ENCODE results near the gene RALGDS. TPM values are rescaled to one million over a fixed set of nuclear protein-coding genes. Genes with fewer than 3 reads are reported as not detected.

Gene RALGDS
- total and polyA plus RNA-seq, 2 of the 4 experiments (the other 2 are of a cell fraction), result 13.1 to 36.9 TPM

GRCh38 chr9:133050142-133050541 is 70.9 kb downstream of the RALGDS start:
- Histone ChIP-seq H3K18ac (ENCODE audit: low read depth, low read length) (no peak overlapping the region), H3K36me3 (ENCODE audit: control insufficient read depth, insufficient read depth, low read length) (peaks cover 61% of the 10 kb centered on the region), H3K27ac (ENCODE audit: insufficient read depth, low read length) (no peak overlapping the region), H2BK120ac (ENCODE audit: low read depth, low read length) (no peak overlapping the region), H4K91ac (ENCODE audit: insufficient read depth, low read depth, low read length) (no peak overlapping the region), H4K20me1 (ENCODE audit: insufficient read depth, low read length) (peaks cover 8% of the 10 kb centered on the region), H3K23ac (ENCODE audit: low read depth, low read length) (no peak overlapping the region), H4K5ac (ENCODE audit: low read depth, low read length) (no peak overlapping the region), H2BK15ac (ENCODE audit: low read depth, low read length) (no peak overlapping the region), H3K4me1 (ENCODE audit: control insufficient read depth, insufficient read depth, low read length) (no peaks in the 10 kb centered on the region; the same call in 1 of the 2 replicates), H2BK5ac (ENCODE audit: low read depth, low read length, poor library complexity, severe bottlenecking) (no peak overlapping the region), H3K4ac (ENCODE audit: low read depth, low read length) (no peak overlapping the region), H3K27me3 (ENCODE audit: control insufficient read depth, insufficient read depth, low read length) (no peaks in the 10 kb centered on the region), H3K4me3 (ENCODE audit: insufficient read depth, low read depth, low read length) (no peak overlapping the region), H3K14ac (replicated peaks; ENCODE audit: low read depth, low read length) (no peak overlapping the region), H2BK20ac (ENCODE audit: low read depth, low read length) (no peak overlapping the region), H4K8ac (ENCODE audit: low read depth in 2 of 2, low read length in 2 of 2) (no peak overlapping the region), H3K9ac (ENCODE audit: low read depth, low read length) (no peak overlapping the region), H3K79me1 (ENCODE audit: low read depth in 1 of 2, low read length in 2 of 2) (peaks cover 3 to 20% of the 10 kb centered on the region in 2 experiments; a peak in 3 of 4 replicates), H3K56ac (ENCODE audit: extremely low read depth, insufficient read depth, low read length) (no peak overlapping the region), H2AFZ (replicated peaks; ENCODE audit: low read length, poor library complexity) (no peak overlapping the region), H2AK9ac (replicated peaks; ENCODE audit: low read depth, low read length, poor library complexity) (no peak overlapping the region), H3K9me1 (ENCODE audit: insufficient read depth, low read length) (no peaks in the 10 kb centered on the region), H3K4me2 (ENCODE audit: low read depth, low read length) (no peak overlapping the region), H3K9me3 (ENCODE audit: control insufficient read depth, insufficient read depth, low read length) (no peaks in the 10 kb centered on the region), H2AK5ac (ENCODE audit: low read depth, low read length) (no peak overlapping the region)
- intact Hi-C loops (cut with micrococcal nuclease), result no loop called here
- WGBS, 2 experiments (ENCODE audit: extremely low coverage in 2 of 2, insufficient read length in 1 of 2), result 85% methylated on average over 3 of the region's 6 CpGs; no CpG with 5 or more reads in 1 of the 2 experiments
- in situ Hi-C loops (cut with MboI; ENCODE audit: low sequenced_read_pairs), result no loop called here
- ATAC-seq (ENCODE audit: low read depth), result no peak
- dilution Hi-C loops (cut with HindIII; ENCODE audit: low sequenced_read_pairs, unreplicated experiment), result no loop called here
- peak; percentile 16 for DNase-seq
- POLR2A ChIA-PET (ENCODE audit: unreplicated experiment), result no interaction called here
- BruUV-seq (replicated peaks), result no TSS peak
- CTCF ChIA-PET, result no interaction called here
- TF ChIP-seq ELK1 (IDR thresholded peaks at IDR 0.05; ENCODE audit: borderline replicate concordance, low read depth, low read length) (no peak), RFX5 (IDR thresholded peaks at IDR 0.05; ENCODE audit: low read depth, low read length) (no peak), USF2 (IDR thresholded peaks at IDR 0.05; ENCODE audit: low read depth, low read length) (no peak), RAD21 (IDR thresholded peaks at IDR 0.05; ENCODE audit: low read length) (no peak), CHD1 (IDR thresholded peaks at IDR 0.05; ENCODE audit: low read depth, low read length) (no peak), CTCF (conservative IDR thresholded peaks at IDR 0.05; ENCODE audit: low read depth, low read length) (no peak), FOS (IDR thresholded peaks at IDR 0.05; ENCODE audit: low read depth, low read length) (no peak), RCOR1 (IDR thresholded peaks at IDR 0.05; ENCODE audit: insufficient replicate concordance, low read length) (no peak), MAFK (IDR thresholded peaks at IDR 0.05; ENCODE audit: low read depth, low read length) (no peak), POLR2A (IDR thresholded peaks at IDR 0.05; ENCODE audit: low read depth, low read length) (no peak), BHLHE40 (IDR thresholded peaks at IDR 0.05; ENCODE audit: low read depth, low read length) (no peak), SMC3 (IDR thresholded peaks at IDR 0.05; ENCODE audit: low read depth, low read length) (no peak), NFE2L2 (IDR thresholded peaks at IDR 0.05; ENCODE audit: low read depth, low read length) (no peak), MAZ (IDR thresholded peaks at IDR 0.05; ENCODE audit: borderline replicate concordance, low read depth, low read length) (no peak), MXI1 (IDR thresholded peaks at IDR 0.05; ENCODE audit: borderline replicate concordance, low read depth, low read length) (no peak), CEBPB (IDR thresholded peaks at IDR 0.05; ENCODE audit: low read depth, low read length) (no peak)

Data from IMR-90 (cell line).